ENCODE measurements around the gene FGD5. TPM values are rescaled to one million over a fixed set of nuclear protein-coding genes. Genes with fewer than 3 reads are reported as not detected.

The FGD5 gene
- total and polyA plus RNA-seq, 9 of the 15 experiments (the other 6 are each of a cell fraction or from before 2014, with no cell fraction given) = 0.18 TPM; not detected in 8

GRCh38 chr3:14947886-14948608 is 129.3 kb downstream of the FGD5 start (continued):
- TF ChIP-seq IRF1 (CRISPR knock-in tag; IDR thresholded peaks at IDR 0.05; ENCODE audit: borderline replicate concordance) (no peak), KAT2B (IDR thresholded peaks at IDR 0.05; ENCODE audit: low read depth, low read length) (no peak), ZBTB43 (CRISPR knock-in tag; IDR thresholded peaks at IDR 0.05) (no peak), ZKSCAN1 (IDR thresholded peaks at IDR 0.05; ENCODE audit: low read depth, low read length) (0 out of 2 replicates have a peak, but pooled peaks have one; percentile 33), NFE2 (IDR thresholded peaks at IDR 0.05; ENCODE audit: low read depth) (no peak), XRCC4 (IDR thresholded peaks at IDR 0.05; ENCODE audit: extremely low read depth, insufficient read depth, insufficient read length) (no peak), NKRF (IDR thresholded peaks at IDR 0.05; ENCODE audit: borderline replicate concordance) (no peak), E2F4 (CRISPR knock-in tag; IDR thresholded peaks at IDR 0.05; ENCODE audit: low read depth) (0 out of 2 replicates have a peak, but pooled peaks have one; percentile 56), HDAC2 (IDR thresholded peaks at IDR 0.05) (peak; percentile 38; the same call in 1 of the 2 replicates), DMBX1 (CRISPR knock-in tag; IDR thresholded peaks at IDR 0.05; ENCODE audit: borderline replicate concordance) (no peak), TOE1 (IDR thresholded peaks at IDR 0.05; ENCODE audit: borderline replicate concordance) (peak; percentile 83; the same call in 1 of the 2 replicates), TOE1 (CRISPR knock-in tag; IDR thresholded peaks at IDR 0.05; ENCODE audit: borderline replicate concordance, low read depth) (no peak), SPI1 (IDR thresholded peaks at IDR 0.05; ENCODE audit: borderline replicate concordance, low read depth, low read length) (peak; percentile 65; the same call in 1 of the 2 replicates), ZNF280A (IDR thresholded peaks at IDR 0.05; ENCODE audit: low read depth, partially characterized antibody) (no peak), NCOA4 (IDR thresholded peaks at IDR 0.05; ENCODE audit: partially characterized antibody) (no peak), CTBP1 (IDR thresholded peaks at IDR 0.05; ENCODE audit: borderline replicate concordance) (peak; percentile 34), MTA2 (IDR thresholded peaks at IDR 0.05; ENCODE audit: low read depth) (no peak), ZNF778 (CRISPR knock-in tag; IDR thresholded peaks at IDR 0.05) (no peak), ARID3B (CRISPR knock-in tag; IDR thresholded peaks at IDR 0.05; ENCODE audit: borderline replicate concordance) (no peak)

Measured in K562 (cell line).